LNCaP clone FGC (cell line): Measurements from ENCODE around the gene CANT1.
"Not testable (repeated sequence)": the region's sequence is repeated elsewhere in the genome, so short reads cannot be mapped to it uniquely, and the experiment has no call there.

Source experiments
- DNase-seq: peaks from one replicate; pipeline ENCODE4 v3.0.0-alpha.2; 2011; ENCODE audit warnings: low read depth
- H3K4me3 ChIP-seq: 2 replicates; pipeline ENCODE4 v1.5.1; 2011; ENCODE audit warnings: mild to moderate bottlenecking, low read depth, low read length, control low read depth
- TF ChIP-seq, protein P1 (sequence below): IDR thresholded peaks from 2 replicates; pipeline ENCODE4 v1.5.1; 2012; ENCODE audit warnings: mild to moderate bottlenecking; ENCODE audit not compliant: control insufficient read depth, insufficient read depth; ENCODE audit errors: extremely low read depth

CANT1 gene

DNA sequence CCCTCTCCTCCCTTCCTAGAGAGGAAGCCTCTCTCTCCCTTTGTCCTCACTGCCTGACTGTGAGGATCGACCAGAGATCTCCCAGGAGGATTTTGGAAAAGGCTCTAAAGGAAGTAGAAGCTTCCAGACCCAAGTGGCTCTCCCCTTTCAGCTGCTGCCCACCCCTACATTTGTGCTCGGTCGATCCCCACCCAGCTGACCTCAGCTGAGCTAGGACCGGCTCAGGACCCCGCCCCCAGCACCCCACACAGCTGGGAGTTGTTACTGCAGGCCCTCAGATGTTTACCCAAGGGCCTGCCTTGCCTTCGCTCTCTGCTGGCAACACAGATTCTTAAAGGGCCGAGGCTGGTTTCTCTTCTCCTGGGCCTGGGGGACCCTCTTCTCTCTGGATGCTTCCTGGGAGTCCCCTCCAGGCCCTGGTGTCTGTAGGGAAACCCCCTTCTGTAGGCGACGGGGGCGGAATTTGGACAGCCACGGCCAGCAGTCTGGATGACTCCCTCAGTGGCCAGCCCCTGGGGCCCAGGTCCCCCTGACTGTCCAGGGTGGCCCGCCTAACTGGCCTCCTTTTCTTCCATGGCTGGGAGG is 57.5 kb downstream of the CANT1 start:
- H3K4me3 ChIP-seq: no peak overlapping the region

DNA sequence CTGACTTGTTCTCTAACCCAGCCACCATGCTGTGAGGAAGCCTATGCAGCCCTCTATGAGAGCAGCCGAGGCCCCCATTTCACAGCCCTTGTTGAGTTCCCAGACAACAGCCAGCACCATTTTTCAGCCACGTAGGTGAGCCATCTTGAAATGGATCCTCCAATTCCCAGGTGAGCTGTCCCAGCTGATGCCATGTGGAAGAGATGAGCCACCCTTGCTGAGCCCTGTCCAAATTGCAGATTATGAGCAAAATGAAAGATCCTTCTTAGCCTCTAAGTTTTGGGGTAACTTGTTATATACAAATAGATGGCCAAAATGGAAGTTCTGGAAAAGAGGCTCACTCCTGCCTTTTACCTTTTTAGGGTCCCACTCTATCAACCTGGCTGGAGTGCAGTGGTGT is 58.7 kb downstream of the CANT1 start:
- no peak overlapping the region for H3K4me3 ChIP-seq
- DNase-seq: no peak
- TF ChIP-seq, protein P1, sequence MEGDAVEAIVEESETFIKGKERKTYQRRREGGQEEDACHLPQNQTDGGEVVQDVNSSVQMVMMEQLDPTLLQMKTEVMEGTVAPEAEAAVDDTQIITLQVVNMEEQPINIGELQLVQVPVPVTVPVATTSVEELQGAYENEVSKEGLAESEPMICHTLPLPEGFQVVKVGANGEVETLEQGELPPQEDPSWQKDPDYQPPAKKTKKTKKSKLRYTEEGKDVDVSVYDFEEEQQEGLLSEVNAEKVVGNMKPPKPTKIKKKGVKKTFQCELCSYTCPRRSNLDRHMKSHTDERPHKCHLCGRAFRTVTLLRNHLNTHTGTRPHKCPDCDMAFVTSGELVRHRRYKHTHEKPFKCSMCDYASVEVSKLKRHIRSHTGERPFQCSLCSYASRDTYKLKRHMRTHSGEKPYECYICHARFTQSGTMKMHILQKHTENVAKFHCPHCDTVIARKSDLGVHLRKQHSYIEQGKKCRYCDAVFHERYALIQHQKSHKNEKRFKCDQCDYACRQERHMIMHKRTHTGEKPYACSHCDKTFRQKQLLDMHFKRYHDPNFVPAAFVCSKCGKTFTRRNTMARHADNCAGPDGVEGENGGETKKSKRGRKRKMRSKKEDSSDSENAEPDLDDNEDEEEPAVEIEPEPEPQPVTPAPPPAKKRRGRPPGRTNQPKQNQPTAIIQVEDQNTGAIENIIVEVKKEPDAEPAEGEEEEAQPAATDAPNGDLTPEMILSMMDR: no peak

More for the DNA sequence above, 57.5 kb downstream of the CANT1 start:
- TF ChIP-seq, protein P1: no peak
- no peak for DNase-seq

DNA sequence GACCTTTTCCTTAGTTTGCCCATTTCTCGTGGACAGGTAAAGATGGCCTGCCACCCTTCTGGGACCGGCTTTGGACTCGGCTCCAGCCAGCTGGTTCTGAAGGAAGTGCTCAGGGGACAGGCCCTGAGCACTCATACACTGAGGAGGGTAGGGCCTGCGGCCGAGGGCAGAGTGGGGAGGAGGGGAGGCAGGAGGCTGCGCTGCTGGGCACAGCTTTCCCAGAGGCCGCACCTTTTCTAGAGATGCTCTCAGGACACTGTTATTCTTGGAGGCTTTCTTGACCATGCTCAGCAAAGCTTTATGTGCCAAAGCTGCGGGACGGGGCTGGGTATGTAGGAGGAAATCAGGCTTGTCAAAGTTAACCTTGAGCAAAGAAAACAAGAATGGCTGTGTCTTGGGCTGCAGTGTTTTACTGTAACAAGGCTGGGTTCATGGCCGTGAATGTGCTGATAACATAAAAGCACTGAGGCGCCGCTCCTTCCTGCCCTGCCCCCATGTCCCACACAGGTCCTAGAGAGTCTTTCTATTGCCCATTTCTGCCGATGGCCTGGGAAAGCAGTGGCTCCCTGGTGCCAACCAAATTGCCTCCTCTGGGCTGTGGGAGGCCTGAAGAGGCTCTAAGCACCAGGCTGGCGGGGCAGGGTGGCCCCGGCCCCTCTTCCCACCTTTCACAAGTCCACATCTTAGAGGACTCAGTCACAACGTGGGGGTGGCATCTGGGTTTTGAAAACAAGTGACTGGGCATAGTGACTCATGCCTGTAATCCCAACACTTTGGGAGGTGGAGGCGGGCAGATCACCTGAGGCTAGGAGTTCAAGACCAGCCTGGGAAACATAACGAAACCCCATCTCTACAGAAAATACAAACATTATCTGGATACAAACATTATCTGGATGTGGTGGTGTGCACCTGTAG is 62.1 kb downstream of the CANT1 start:
- TF ChIP-seq, protein P1: no peak
- no peak overlapping the region for H3K4me3 ChIP-seq
- no peak for DNase-seq

DNA sequence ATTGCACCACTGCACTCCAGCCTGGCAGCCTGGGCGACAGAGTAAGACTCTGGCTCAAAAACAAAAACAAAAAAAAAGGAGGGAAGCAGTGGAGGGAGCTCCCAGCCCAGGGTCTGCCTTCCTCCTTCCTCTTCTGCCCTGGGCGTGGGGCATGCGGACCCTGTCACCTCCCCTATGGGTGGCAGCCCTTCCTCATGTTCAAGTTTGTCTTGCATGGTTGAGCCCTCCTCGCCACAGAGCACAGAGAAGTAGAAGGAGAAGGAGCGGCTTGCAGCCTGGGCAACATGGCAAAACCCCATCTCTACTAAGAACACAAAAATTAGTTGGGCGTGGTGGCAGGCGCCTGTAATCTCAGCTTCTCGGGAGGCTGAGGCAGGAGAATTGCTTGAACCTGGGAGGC is 62.9 kb downstream of the CANT1 start:
- no peak overlapping the region for H3K4me3 ChIP-seq
- DNase-seq: no peak
- TF ChIP-seq, protein P1: no peak

DNA sequence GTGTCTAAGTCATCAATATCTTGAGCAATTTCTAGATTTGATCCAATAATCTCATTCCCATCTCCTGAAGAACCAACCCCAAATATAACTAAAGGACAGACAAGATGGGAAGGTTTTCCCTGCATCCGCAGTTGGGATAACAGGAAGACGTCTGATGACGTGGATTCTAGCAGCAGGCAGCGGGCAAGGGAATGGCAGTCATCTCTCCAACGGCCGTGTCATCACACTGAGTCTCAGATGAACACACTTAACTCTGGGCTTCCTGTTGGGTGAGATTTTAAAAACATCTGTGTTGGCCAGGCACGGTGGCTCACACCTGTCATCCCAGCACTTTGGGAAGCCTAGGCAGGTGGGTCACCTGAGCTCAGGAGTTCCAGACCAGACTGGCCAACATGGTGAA is 63.4 kb downstream of the CANT1 start:
- DNase-seq: no peak
- TF ChIP-seq, protein P1: no peak
- no peak overlapping the region for H3K4me3 ChIP-seq

DNA sequence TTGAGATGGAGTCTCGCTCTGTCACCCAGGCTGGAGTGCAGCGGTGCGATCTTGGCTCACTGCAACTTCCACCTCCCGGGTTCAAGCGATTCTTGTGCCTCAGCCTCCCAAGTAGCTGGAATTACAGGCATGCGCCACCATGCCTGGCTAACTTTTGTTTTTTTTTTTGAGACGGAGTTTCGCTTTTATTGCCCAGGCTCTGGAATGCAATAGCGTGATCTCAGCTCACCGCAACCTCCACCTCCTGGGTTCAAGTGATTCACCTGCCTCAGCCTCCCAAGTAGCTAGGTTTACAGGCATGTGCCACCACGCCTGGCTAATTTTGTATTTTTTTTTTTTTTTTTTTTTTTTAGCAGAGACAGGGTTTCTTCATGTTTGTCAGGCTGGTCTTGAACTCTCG is 64.1 kb downstream of the CANT1 start:
- H3K4me3 ChIP-seq, DNase-seq: not testable (repeated sequence)

DNA sequence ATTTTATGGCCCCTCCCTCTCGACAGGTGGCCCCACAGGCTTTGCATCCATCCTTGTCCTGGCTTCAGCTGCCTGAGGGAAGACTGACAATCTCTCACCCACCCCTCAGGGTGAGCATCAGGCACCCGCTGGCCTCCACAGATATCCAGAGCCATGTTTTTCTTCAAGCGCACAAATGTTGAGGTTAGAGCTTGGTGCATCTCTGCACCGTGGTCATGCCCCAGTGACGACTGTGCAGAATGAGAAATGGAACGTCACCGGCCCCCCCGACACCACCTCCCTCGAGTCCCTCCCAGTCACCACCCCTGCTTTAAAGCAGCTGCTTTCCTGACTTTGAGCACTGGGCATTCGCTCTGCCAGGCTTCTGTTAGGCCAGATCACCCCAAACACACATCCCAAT is 64.6 kb downstream of the CANT1 start:
- H3K4me3 ChIP-seq: no peak overlapping the region
- no peak for DNase-seq
- TF ChIP-seq, protein P1: no peak
